Hematopoietic multipotent progenitor cell treated with erythropoietin and hydrocortisone succinate and interleukin-3 and kit ligand, for 6 days (in vitro differentiated cells): Measurements from ENCODE around the gene CLSTN3.
"Not testable (repeated sequence)": the region's sequence is repeated elsewhere in the genome, so short reads cannot be mapped to it uniquely, and the experiment has no call there.

ENCODE experiments used
- DNase-seq: peaks from one replicate; pipeline ENCODE4 v3.0.0-alpha.2; 2015

CLSTN3 gene

GRCh38 chr12:7106082-7106481 lies 24.1 kb upstream of the CLSTN3 start:
- DNase-seq = no peak

- not testable (repeated sequence) for DNase-seq
Observed at GRCh38 chr12:7107181-7107580, 23.0 kb upstream of the CLSTN3 start.

DNA sequence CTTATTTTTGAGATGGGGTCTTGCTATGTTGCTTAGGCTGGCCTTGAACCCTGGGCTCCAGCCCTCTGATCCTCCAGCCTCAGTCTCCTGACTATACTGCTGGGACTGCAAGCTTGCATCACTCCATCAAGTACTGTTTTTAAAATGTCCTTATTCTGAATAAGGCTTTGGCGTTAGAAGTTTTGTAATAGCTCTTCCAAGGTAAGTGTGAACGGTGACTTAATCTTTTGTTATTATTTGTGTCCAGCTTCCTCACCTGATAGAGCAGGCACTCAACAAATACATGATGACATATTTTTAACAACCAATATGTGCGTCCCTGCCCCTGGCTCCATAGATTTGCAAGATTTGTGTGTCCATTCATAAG lies 22.6 kb upstream of the CLSTN3 start:
- peak; percentile 42 for DNase-seq

- DNase-seq = peak; percentile 91
Observed at GRCh38 chr12:7108003-7108795, 22.0 kb upstream of the CLSTN3 start.

- peak; percentile 88 for DNase-seq
Observed at GRCh38 chr12:7108796-7109571, 21.2 kb upstream of the CLSTN3 start, which contains the start of gene C1RL. TSS of gene C1RL (minus strand) at chr12:7109214. CDS start at chr12:7109180, 34 bp downstream.

GRCh38 chr12:7109572-7109920 lies 20.6 kb upstream of the CLSTN3 start:
- no peak for DNase-seq

DNA sequence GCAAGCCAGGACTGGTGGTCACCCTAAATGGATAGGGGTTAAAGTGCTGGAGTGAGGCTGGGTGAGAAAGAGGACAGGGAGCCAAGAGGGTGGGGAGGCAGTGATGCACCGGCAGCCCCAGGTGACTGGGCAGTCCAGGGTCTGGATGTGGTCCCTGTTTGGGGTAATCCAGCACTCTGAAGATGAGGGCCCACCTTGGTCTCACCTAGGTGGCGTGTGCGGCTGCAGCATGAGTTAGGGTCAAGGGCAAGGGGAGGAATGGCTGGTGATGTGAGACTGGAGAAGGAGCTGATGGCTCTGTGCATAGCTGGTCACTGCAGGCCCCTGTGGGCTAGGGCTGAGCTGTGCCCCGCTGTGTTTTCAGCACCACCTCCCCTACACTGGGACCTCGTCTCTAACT lies 19.5 kb upstream of the CLSTN3 start:
- no peak for DNase-seq

- DNase-seq = no peak
Observed at GRCh38 chr12:7112041-7112440, 18.1 kb upstream of the CLSTN3 start.

DNA sequence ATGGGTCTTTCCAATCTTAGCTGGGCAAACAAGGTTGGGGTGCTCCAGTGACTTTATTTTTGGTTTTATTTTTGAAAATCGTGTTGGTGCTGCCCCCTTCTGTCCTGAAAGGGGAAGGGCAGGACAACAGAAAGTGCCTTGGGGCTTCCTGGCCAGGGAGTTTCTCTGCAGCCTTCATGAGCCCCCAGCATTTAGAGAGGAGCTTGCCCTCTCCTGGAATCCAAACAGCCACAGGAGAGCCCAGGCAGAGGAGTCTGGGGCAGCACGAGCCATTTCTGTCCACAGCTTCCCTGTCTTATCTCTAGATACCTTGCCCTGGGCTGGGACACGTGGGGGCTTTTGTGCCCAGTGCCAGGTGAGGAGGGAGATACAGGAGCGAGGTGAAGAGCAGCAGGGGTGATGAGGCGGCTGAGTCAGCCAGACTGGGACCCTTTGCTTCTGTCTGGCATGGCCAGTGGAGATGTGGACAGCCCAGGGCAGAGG lies 16.7 kb upstream of the CLSTN3 start:
- DNase-seq = peak; percentile 67

DNA sequence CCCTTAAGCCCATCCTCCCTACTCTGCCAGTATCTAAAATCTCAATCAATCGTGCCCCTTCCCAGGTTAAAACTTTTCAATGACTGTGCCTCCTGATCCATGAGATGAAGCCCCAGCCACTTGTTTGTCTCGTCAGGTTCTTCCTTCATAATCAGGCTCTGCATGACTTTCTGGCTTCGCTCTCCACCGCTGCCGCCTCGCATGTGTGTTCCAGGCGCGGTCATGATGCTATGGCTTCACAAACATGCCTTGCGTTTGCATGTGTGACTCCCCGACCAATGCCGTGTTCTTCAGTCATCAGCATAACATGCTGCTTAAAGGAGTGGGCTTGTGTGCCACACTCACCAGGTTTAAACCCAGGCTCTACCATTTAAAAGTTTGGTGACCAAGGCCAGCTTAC lies 16.2 kb upstream of the CLSTN3 start:
- DNase-seq = no peak

DNA sequence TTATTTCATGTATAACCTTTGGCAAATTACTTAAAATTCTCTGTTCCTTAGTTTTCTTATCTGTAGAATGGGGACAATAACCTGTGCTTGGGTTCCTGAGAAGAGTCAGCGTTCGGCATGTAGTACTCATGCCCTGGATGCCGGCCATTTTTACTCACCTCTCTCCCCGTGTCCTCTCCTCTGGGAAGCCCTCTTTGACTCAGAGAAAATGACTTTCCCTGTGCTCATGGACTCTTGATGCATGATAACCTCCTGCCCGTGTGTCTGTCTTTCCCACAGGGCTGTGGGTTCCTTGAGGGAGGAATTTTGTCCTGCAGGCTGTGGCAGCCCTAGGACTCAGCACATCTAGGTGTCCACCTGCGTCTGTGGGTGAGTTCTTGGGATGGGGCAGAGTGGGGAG lies 15.3 kb upstream of the CLSTN3 start:
- DNase-seq = no peak

DNA sequence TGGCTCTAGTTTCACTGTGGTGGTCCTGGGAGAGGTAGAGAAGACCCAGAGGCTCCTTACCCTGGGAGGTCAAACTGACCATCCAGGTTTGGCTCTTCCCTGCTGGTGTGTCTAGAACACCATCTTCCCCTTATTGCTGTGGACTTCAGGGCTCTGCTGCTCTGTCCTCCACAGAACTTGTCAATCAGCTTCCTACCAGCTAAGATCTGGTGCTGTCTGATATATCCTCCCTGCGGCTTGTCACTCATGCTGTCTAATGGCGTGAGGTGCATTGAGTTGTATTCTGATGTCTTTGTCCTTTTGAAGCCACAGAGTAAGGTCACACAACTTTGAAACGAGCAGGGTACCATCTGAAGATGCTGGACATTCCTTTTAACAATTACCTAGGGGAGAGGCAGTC lies 14.0 kb upstream of the CLSTN3 start:
- no peak for DNase-seq

DNA sequence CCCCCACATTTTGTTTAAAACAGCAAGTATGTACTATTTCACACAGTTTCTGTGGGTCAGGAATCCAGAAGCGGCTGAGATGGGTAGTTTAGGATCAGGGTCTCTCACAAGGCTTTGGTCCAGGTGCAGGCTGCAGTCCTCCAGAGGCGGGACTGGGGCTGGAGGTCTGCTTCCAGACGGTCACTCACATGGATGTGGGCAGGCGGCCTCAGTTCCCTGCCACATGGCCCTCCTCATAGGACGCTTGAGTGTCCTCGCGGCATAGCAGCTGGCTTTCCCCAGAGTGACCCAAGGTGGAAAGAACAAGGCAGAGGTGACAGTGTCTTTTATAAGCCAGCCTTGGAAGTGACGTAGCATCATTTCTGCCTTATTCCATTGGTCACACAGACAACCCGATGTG lies 13.3 kb upstream of the CLSTN3 start:
- DNase-seq = no peak

DNA sequence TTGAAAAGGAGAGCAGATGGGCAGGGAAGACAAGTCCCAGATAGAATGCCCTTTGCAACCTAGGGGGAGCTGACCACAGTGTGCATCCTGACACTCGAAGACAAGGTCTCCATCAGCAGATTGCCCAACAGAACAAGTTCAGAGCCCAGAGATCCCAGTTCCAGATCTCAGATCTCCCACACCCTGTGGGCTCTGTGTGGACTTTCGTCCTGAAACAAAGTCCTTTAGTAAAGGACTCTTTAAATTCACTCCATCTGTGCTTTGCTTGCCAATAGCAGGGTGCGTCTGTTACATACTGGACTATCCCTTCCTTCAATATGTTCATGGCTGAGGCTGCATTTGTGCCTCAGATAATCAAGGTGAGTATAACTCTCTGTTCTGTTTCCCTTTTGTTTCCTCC lies 12.5 kb upstream of the CLSTN3 start:
- DNase-seq = no peak

- no peak for DNase-seq
Observed at GRCh38 chr12:7118881-7119280, 11.3 kb upstream of the CLSTN3 start.

- DNase-seq = no peak
Observed at GRCh38 chr12:7120166-7120565, 10.0 kb upstream of the CLSTN3 start.

DNA sequence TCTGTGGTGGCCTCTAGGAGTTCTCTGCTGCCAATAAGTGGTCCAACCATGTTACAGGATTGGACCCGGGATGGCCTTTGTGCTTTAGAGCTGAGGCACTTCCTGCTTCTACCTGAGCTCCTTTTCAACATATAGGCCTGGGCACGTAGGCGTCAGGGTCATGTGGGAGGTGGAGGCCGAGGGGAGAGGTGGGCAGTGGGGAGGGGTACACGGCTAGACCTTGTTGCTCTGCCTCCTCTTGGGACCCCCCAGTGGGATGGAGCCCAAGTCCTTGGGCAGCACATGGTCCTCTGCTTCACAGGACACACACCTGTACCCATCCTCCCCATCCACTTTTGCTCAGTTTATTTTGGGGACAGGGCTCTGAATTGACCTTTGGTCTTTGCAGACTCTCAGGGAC lies 8.8 kb upstream of the CLSTN3 start:
- DNase-seq = no peak

- peak; percentile 65 for DNase-seq
Observed at GRCh38 chr12:7122811-7123769, 7.1 kb upstream of the CLSTN3 start.

GRCh38 chr12:7123806-7124522 lies 6.2 kb upstream of the CLSTN3 start:
- no peak for DNase-seq

GRCh38 chr12:7125632-7126227 lies 4.4 kb upstream of the CLSTN3 start:
- no peak for DNase-seq

GRCh38 chr12:7127916-7128626 lies 2.1 kb upstream of the CLSTN3 start:
- no peak for DNase-seq
